ENCODE results near the gene SLC12A7.
"Not testable (repeated sequence)": the region's sequence is repeated elsewhere in the genome, so short reads cannot be mapped to it uniquely, and the experiment has no call there.

SLC12A7 gene

DNA sequence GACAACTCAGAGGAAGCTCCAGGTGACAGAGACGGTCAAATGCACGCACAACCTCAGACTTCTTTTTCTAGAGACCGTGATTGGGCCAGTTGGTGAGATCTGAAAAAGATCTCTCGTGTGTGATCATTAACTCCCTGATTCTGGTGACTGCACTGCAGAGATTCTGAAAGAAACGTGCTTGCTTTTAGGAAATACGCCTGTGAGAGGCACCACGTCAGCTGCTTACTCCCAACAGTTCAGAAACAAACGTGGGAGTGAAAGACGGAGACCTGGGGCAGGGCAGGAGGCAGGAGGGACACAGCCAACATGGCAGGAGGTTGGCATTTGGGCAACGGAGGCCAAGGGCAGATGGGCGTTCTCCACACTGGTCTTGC, 15.9 kb downstream of the SLC12A7 start:
- DNase-seq (ENCODE audit: low read depth), result no peak

DNA sequence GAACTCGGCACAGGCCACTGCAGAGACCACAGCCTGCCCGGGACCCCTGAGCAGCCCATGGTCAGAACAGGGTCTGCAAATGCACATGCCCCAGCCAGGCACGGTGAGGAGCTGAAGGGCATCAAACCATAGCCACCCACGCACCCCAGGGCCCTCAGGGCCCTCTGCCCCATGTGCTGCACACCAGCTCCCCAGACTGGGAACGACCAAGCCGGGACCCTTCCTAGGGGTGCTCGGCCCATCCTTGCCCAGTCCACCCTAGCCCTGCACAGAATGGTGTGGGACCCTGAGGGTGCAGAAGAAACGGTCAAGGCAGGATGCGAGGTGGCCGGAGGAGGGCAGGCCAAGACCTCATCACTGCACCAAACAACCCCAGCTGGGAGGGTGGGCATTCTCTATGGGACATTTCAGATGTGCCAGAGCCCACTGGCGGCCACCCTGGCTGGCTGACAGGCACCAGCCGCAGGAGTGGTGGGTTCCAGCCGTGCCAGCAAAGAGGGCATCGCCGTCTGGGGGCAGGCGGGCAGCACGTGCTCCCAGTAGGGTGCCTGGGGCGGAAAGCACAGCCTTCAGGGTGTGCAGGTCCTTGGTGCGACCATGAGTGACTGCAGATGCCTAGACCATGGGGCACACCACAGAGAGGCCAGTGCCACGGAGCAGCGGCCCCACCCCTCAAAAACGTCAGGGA, 16.4 kb downstream of the SLC12A7 start:
- no peak for DNase-seq (ENCODE audit: low read depth)

GRCh38 chr5:1094670-1095190, 17.1 kb downstream of the SLC12A7 start:
- no peak for DNase-seq (ENCODE audit: low read depth)

- no peak for DNase-seq (ENCODE audit: low read depth)
Measured at GRCh38 chr5:1093361-1093760, 18.5 kb downstream of the SLC12A7 start.

- no peak for DNase-seq (ENCODE audit: low read depth)
Measured at GRCh38 chr5:1092122-1092521, 19.7 kb downstream of the SLC12A7 start.

DNA sequence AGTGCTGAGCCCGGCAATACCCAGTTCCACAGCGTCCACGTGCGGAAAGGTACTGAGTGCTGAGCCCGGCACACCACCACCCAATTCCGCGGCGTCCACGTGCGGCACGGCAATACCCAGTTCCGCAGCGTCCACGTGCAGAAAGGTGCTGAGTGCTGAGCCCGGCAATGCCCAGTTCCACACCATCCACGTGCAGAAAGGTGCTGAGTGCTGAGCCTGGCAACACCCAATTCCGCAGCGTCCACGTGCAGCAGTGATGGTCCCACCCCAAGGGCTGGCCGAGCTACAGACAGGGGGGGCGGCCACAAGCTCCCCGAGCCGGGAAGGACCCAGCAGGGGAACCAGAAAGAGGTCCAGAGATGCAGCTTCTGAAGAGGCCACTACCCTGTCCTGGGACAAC, 20.2 kb downstream of the SLC12A7 start:
- DNase-seq (ENCODE audit: low read depth), result no peak

DNA sequence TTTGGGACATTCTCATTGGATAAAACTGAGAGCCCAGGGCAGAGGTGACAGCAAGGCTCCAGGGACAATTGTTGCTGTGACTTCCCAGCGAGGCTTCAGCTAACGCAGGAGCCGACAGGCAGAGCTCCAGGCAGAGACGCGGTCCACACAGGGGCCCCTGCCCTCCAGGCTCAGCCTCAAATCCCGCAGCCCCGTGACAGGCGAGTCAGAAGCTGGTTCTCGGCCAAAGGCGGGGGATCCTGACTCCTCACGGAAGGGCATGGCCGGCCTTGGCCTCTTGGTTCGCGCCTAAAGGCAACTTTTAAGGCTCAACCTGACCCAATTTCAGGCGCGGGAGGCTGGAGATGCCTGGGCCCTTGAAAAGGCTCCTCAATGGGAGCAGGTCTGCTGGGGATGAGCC, 21.3 kb downstream of the SLC12A7 start:
- no peak for DNase-seq (ENCODE audit: low read depth)

DNA sequence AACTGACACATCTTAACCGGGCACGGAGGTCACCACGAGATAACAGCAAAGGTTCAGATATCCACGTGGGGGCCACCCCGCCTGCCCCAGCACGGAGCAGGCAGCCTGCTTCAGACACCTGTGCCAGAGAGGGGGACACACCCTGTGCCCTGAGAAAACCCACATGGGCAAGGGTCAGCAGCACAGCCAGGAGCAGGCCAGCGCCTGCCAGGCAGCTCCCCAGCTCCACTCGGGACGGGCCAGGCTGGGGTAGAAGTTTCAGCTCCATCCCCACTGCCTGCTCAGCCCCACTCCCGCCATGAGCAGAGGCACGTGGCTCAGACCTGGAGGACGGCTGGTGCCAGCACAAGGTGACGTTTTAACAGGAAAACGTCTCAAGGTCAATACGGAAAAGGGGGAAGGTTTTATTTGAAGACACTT, 22.2 kb downstream of the SLC12A7 start:
- no peak for DNase-seq (ENCODE audit: low read depth)

DNA sequence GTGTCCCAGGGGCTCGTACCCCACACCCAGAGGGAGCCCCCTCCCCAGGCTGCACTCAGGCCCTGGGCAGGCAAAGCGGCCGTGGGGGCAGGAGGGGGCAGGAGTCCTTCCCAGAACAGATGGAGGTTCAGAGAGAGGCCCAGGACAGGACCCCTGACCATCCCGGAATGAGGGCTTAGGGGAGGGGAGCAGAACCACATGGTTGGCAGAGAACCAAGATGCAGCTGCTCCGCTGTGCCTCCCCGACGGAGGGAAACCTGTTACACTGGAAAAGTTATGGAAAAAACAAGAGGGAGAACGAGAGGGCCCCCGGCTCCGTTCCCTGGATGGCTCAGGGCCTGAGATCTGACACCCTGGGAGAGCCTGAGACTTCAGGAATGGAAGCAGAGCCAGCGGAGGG, 22.7 kb downstream of the SLC12A7 start:
- DNase-seq (ENCODE audit: low read depth), result no peak

- no peak for DNase-seq (ENCODE audit: low read depth)
Measured at GRCh38 chr5:1088726-1089125, 23.1 kb downstream of the SLC12A7 start.

- no peak for DNase-seq (ENCODE audit: low read depth)
Measured at GRCh38 chr5:1088031-1088430, 23.8 kb downstream of the SLC12A7 start.

DNA sequence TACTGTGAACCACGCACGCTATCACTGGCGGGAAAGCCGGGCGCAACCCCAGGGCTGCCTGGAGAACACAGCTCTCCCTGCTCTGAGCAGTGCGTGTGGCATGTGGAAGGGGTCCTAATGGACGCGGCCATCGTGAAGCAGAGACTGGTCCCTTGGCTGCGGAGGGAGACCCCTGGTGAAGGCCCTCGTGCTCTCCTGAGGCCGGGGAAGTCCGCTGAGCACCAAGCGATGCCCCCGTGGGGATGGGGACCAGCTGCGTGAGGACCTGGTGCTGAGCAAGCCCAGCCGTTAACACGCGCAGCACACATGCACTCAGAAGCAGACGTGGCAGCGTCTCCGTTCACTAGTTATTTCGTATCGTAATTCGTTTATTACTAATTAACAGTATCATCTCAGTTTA, 24.4 kb downstream of the SLC12A7 start:
- no peak for DNase-seq (ENCODE audit: low read depth)

DNA sequence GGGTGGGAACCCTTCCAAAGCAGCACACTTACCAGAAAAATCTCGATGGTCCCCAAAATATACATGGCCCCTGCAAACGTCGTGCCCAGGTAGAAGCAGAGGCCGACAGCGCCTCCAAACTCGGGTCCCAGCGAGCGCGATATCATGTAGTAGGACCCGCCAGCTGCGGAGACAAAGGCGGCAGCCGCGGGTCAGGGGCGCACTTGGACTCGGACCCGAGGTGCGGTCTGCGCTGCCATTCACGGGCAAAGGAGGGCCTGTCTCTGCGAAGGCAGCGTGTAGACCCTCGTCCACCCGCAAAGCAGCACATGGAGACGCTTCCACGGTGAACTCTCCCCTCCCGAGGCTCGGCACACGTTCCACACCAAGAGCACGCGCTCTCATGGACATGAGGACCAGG, 25.0 kb downstream of the SLC12A7 start:
- no peak for DNase-seq (ENCODE audit: low read depth)

DNA sequence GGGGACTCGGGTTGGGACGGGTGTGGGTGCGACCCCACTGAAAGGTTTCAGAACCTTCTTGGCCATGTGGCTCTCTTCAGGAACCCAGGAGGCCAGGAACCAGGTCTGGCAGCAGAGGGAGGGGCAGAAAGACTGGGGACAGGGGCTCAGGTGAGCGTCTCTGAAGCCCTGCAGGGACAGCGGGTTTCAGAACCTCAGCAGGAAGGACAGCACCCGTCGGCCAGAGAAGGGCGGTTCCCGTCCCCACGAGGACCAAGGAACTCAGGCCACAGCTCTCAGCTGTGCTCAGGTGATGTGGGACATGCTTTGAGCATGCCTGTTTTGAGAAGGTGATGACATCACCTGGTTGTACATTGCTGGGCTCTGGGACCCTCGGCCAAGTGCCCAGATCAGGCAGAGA, 25.7 kb downstream of the SLC12A7 start:
- DNase-seq (ENCODE audit: low read depth), result no peak

- DNase-seq (ENCODE audit: low read depth), result no peak
Measured at GRCh38 chr5:1085391-1085790, 26.5 kb downstream of the SLC12A7 start.

DNA sequence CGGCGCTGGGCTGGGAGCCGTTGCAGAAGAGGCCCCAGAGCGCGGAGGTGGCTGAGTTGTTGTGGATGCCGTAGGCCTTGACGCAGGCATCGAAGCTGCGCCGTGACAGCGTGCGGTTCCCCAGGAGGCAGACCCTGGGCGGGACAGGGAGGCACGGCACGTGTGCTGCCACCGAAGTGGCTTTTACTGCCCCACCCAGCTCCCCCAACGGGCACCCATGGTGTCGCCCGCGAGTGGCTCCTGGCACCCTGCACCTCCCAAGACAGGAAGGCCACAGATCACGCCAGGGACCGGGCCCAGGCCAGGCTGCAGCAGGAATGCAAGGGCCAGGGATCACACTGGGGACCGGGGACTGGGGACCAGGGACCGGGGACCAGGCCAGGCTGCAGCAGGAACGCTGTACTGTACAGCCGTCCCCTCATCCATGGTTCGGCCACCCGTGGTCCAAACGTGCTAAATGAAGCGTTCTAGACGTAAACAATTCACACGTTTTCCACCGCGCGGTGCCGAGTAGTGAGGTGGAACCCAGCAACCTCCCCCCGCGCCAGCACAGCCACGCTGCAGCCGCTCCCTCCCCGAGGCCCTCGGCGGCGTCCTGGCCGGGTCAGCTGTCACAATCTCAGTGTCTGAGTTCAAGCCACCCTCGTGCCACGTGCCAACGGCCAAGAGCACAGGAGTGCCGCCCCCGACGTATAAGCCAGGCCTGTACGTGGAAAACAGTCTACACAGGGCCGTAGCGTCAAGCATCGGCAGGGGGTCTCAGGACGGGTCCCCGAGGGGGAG, 27.8 kb downstream of the SLC12A7 start:
- DNase-seq (ENCODE audit: low read depth), result no peak

- not testable (repeated sequence) for DNase-seq (ENCODE audit: low read depth)
Measured at GRCh38 chr5:1083026-1083425, 28.8 kb downstream of the SLC12A7 start.

- no peak for DNase-seq (ENCODE audit: low read depth)
Measured at GRCh38 chr5:1081519-1081918, 30.3 kb downstream of the SLC12A7 start.

- no peak for DNase-seq (ENCODE audit: low read depth)
Measured at GRCh38 chr5:1080432-1080831, 31.4 kb downstream of the SLC12A7 start.

DNA sequence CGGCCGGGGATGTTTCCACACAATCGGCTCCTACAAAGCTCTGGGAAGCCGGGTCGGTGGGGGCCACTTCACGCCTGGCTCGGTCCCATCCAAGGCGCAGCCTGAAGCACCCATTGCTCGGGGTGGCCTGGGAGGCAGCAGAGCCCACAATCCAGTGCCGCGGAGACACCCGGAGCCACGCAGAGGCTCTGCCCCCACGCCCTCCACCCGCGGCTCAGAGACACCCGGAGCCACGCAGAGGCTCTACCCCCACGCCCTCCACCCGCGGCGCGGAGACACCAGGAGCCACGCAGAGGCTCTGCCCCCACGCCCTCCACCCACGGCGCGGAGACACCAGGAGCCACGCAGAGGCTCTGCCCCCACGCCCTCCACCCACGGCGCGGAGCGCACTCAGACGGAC, 31.9 kb downstream of the SLC12A7 start:
- no peak for DNase-seq (ENCODE audit: low read depth)

GRCh38 chr5:1079486-1079885, 32.4 kb downstream of the SLC12A7 start:
- DNase-seq (ENCODE audit: low read depth), result no peak

- no peak for DNase-seq (ENCODE audit: low read depth)
Measured at GRCh38 chr5:1078851-1079250, 33.0 kb downstream of the SLC12A7 start.

- DNase-seq (ENCODE audit: low read depth), result no peak
Measured at GRCh38 chr5:1078206-1078605, 33.7 kb downstream of the SLC12A7 start.
